Brain pericyte (primary cell): ENCODE measurements around the gene C12orf60.

Experiments used
- DNase-seq: peaks from one replicate; pipeline ENCODE4 v3.0.0-alpha.2; 2012; ENCODE audit warnings: low read depth, low spot score

Gene C12orf60

DNA sequence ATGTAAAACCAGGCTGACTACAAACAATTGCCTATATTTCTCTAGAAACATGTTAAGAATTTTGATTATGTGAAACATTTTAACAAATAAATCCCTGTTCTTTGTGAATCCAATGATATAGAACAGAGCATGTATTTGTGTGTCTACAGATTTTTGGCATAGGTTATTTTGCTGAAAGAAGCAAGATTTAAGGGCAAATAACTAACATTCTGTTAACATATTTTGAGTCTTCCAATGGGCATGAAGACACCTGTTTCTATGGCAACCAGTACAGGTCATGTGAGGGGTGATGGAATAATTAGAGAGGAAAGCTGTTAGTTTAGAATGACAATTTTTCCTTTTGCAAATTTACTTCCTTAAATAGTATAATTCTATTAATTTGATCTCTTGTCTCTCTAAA is 31.0 kb downstream of the C12orf60 start:
- DNase-seq = no peak

DNA sequence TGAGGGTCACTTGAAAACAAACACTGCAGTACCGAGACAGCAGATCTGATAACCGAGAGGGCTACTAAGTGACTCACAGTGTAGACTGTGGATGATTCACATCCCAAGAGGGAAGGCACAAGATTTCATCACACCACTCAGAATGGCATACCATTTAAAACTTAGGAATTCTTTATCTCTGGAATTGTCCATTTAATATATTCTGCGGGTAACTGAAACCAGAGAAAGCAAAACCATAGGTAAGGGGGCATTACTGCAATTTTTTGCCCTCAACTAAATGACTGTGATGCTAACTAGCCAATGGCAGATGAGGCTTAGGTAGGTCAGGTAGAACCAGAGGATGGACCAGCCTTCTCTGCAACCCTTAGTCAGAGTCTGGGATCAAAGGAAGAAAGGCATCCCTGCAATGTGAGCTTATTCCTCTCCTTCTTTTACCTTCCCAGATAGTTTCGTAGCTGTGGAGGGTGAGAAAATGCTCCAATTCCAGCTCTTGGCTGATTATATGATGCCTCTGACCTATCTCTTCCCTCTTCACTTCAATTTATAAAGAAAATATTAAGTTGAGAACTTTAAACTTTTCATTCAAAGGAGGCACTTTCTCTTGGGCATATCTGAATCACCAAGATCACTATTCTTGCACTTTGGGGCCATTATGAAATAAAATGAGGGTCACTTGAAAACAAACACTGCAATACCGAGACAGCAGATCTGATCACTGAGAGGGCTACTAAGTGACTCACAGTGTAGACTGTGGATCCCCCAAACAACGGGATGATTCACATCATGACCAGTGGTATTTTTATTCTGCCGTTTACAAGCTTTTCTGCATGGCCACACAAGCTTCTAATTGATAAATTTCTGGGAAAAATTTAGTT is 33.1 kb downstream of the C12orf60 start:
- no peak for DNase-seq

DNA sequence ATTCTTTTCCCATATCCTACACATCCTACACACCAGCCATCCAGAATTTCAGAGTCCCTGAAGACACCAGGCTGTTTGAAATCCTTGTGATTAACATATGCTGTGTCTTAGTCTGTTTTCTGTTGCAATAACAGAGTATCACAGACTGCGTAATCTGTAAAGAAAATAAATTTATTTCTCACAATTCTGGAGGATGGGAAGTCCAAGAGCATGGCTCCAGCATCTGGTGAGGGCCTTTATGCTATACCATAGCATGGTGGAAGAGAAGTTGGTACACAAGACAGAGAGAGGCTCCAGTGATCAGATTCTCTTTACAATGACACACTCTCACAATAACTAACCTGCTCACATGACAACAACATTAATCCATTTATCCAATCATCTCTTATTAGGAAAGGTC is 35.8 kb downstream of the C12orf60 start:
- DNase-seq = no peak

DNA sequence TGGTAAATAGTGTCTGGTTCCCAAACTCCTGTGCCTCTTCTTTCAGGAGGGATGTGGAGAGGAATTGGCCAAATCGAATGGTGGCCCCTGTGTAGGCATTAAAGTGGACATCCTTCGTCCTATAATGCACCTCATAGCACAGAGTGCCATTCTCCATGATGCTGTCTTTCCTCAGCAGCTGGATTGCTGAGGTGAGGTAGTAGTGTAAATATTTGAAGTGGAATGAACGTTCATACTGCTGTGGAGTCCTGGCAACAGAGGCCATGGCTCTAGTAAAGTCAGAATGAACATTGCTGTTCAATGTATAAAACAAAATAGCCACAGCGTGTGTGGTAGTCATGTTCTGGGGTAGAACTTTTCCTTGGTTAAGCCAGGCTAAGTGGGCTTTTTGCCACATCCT is 37.1 kb downstream of the C12orf60 start:
- DNase-seq = no peak

DNA sequence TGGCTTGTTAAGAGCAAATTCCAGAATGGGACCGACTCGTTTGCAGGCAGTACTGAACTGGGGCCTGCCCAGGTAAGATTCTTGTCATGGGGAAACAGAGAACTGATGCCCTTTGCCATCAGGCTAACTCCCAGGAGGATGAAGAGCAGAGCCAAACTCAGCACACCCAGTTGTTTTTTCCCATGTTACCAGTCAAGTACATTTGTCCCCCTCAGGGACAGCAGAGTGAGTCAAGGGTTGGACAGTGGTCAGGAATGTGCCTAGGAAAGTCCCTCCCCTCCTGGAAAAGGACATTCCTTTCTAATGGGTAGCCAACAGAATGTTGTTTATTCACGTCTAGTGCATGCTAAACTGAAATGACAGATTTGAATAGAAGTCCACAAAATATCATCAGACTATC is 38.3 kb downstream of the C12orf60 start:
- no peak for DNase-seq

DNA sequence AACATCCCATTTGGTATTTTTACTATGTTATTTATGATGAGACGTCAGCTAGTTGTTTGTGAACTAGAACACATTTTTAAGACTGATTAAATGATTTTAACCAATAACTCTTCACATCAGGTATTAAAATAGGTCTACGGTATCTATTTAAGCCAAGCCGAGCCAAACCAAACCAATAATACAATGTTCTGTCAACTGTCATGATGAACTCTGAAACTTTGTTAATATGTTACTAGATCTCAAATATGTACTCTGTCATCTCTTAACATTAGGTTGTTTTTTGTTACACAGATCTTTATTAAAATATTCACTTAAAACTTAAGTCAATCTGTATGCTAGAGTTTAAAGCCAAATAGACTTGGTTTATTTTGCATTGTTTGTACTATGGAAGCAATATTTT is 38.8 kb downstream of the C12orf60 start:
- no peak for DNase-seq

DNA sequence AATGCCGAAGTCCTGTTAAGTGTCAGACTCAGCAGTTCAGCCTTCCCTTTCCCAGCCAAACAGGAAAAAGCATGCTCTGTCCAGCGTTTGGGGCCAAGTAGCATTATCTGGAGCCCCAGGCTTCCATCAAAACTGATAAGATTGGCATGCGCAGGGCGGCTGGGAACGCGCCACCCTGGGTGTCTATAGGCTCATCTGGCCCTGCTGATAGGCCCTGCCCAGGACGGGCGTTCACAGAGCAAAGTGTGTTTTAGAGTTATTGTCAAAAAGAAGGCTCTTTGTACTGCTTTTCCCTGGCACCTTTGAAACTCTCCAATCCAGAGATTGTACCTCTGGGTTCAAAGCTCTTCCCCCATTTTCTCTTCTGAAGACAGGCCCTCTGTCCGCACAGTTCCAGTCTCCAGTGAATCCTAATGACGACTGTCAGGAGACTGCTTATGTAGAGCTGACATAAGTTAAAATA is 40.0 kb downstream of the C12orf60 start, which contains the start of gene ART4:
Gene ART4 (minus strand): TSS at position 102 of the 463 bp plus-strand sequence. CDS start 413 bp downstream, outside the sequence.
- DNase-seq = no peak

DNA sequence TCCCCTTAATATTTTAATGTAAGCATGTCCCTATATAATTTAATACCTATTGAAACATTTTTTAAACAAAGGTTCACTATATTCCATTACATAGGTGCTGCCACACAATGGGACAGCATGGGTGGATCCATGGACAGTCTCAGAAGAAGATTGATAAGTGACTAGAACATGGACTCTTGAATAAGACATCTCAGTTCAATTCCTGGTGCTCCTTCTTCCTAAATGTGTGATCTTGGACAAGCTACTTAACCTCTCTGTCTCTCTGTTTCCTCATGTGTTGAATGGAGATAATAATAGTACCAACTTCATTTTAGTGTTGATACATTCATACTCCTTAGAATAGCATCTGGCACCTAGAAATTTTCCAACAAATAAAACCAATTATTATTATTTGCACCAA is 40.9 kb downstream of the C12orf60 start:
- no peak for DNase-seq

DNA sequence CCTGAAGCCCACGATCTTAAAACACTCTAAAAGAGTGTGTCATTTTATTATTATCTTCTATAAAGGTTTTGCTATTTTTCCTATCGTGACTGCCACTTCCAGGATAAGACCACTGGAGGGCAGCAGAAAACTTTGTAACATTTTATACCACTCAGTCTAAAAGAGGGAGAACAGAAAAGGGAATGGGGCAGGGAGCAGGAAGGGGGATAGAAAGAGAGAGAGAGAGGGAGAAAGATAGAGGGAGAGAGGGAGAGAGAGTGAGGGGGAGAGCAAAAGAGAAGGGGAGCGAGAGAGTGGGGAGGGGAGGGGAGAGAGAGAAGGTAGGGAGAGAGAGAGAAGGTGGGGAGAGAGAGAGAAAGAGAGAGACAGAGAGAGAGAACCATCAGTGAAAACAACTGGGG is 41.9 kb downstream of the C12orf60 start:
- DNase-seq = no peak

DNA sequence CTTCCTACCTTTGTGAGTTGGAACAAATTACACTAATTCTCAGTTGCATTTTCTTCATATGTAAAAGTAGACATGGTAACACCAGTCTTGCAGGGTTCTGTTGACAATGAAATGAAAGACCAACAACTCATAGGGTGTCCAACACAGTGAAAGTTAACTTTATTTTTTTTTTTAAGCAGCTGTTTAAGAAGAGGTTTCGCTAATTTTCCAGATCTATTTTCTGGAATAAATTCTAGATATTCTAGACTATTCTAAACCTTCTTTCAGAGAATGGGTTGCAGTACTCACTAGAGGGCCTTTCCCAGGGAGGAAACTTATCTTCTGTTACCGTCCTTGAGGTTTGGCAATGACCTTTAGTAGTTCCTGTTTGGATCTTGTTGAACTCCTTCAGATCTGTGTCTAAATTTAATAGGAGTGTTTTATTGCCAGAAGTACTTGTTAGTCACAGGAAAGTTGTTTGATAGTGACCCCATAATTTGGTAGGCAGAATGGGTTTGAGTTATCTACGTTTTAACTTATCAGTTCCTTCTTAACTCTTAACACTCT is 42.6 kb downstream of the C12orf60 start:
- no peak for DNase-seq

DNA sequence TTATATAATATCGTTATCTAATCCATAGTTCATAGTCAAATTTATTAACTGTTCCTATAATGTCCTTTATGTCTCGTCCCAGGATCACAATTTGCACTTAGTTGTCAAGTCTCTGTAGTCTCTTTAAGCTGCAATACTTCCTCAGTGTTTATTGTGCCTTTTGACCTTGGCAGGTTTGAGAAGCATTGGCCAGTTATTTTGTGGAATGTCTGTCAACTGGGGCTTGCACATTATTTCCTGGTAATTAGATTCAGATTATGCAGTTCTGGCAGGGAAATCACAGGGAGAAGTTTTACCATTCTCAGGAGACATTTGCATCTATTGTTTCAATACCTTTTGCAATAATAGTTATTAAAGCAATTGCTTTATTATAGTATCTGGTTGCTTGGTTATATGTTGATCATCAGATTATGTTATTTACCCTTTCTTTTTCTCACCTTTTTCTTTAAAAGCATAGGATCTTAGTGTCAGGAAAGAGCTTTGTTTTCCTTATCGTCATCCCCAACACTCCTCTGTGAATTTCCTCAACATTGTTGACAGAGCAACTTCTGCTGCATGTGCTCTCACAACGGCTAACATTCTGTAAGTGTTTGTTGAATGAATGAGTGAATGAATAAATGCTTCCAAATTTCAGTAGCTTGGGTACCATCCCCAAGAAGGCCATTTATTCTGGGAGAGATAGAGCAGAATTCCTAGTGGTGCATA is 43.6 kb downstream of the C12orf60 start:
- DNase-seq = no peak

DNA sequence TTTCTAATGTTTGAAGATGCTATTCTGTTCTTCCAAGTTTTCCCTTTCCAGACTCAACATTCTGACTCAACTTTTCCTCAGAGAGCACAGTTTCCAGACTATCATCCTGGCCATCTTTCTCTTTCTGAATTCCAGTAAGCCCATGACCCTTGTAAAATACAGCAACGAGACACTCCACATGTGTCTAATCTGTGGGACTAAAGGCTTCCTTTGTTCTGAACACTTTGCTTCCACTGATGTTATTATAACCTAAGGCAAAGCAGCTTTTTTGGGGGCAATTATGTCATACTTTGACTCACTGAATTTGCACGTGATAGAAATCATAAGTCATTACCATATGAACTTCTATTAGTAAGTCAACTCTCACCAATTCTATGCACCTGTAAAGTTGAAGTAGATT is 46.2 kb downstream of the C12orf60 start:
- DNase-seq = no peak

DNA sequence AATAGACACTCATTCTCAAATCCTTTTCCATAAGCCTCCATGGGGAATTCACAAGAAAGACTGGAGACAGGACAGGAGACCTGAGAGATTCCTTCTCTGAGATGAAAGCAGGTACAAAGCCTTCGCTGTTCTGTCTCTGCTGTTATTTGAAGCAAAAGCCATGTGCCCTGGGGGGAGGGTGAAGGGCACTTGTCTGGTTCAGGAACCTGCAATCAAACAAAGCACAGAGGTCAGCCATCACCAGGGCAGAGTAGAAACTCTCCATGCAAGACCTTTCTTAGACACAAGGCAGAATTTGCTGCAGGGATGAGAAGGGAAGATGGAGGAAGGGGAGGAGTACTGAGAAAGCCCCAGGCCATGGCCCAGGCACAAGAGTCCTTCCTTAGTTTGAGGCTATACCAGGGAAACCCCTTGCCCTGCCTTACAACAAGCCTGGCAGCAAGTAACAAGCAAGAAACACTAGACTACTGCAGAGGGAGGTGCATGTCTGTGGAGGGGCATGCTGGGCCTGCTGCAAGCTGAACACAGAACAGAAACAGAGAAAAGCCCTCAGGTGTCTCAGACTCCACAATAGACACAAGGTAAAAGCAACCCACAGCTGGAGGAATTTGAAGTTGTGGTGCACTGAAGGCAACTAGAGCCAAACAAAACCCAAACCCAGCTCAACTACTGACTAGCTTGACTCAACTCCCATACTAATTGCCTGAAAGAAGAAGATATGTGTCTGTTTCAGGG is 47.6 kb downstream of the C12orf60 start:
- no peak for DNase-seq

DNA sequence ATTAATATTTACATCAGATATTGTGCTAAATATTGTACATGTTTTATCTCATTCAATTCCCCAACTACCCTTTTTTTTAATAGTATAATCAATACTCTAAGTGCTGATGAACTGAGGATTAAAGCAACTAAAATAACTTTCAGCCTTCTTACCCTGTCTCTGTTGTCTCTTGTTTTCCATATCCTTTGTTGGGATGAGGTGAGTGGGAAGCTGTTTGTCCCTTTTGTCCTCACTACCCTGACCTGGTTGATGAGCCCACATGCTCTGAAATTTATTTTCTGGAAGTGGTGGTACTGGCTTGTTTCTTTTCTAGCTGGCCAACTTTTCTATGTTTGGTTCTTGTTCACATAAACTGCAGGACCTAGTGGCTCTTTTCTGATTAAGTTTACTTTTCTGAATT is 49.4 kb downstream of the C12orf60 start:
- DNase-seq = no peak

DNA sequence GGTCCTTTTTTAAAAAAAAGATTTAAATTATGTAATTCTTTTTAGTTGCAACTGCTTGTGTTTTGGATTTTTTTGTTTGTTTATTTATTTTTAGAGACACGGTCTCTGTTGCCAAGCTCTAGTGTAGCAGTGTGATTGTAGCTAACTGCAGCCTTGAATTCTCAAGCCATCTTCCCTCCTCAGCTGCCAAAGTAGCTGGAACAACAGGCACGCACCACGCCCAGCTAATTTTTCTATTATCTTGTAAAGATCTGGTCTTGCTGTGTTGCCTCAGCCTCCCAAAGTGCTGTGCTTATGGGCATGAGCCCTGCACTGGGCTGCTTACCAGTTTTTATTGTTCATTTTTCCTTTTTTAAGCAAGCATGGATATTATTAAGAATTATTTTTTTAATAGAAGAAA is 50.5 kb downstream of the C12orf60 start:
- no peak for DNase-seq

DNA sequence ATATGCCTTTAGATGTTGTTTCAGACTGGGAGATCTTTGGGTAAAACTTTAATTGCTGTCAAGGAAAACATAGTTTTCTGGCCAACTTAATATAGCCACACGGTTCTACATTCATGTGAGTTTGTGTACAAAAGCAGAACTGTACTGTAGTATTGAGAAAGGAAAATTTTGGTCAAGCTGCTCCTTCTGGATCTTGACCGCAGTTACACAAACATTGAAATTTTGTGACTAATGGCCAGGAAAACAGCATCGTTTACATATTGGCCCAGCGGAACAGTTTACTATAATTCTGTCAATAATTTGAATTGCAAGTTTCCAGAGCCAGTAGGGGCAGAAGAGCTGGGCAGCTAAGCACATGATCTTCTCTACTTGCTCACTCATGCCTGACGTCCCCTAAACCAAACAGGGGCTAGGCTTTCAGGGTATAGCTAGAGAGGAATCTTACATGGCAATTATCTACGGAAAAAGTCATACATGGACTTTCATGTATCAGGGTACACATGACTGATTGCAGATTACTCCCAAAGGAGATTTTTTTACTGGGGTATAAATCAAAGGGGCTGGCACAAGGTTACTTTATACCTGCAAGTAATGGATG is 51.2 kb downstream of the C12orf60 start:
- no peak for DNase-seq

DNA sequence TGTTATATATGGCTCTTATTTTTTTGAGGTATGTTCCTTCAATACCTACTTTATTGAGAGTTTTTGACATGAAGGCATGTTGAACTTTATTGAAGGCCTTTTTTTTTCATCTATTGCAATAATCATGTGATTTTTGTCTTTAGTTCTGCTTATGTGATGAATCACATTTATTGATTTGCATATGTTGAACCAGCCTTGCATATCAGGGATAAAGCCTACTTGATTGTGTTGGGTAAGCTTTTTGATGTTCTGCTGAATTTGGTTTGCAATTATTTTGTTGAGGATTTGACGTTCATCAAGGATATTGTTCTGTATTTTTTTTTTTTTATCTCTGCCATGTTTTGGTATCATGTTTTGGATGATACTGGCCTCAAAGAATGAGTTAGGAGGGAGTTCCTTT is 55.0 kb downstream of the C12orf60 start:
- DNase-seq = no peak

DNA sequence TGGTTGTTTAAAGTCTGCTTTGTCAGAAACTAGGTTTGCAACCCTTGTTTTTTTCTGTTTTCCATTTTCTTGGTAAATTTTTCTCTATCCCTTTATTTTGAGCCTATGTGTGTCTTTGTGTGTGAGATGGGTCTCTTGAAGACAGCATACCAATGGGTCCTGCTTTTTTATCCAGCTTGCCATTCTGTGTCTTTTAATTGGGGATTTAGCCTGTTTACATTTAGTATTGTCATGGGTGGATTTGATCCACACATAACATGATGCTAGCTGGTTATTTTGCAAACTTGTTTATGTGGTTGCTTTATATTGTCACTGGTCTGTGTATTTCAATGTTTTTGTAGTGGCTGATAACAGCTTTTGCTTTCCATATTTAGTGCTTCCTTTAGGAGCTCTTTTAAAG is 57.0 kb downstream of the C12orf60 start:
- DNase-seq = no peak

DNA sequence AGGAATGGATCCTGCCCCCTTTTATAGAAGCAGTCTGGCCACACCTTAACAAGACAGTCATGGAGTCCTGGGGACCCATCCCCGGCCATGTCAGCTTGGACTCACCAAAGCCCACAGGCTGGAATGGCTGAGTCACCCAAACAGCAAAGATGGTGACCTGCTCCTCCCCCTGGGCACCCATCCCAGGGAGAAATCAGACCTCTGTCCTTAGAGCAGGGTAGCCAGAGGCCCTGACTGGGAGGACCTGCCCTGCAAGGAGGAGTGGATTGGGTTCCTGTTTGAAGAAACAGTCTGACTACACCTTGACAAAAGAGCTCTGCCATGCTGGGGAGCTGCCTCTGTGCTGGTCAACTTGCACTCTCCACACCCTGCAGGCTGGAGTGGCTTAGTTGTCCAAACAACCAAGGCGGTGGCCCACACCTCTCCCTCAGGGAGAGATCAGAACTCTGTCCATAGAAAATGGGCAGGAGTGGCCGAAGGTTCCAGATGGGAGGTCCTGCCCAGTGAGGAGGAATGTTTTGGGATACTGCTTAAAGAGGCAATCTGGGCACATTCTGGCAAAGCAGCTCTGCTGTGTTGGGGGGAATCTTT is 65.5 kb downstream of the C12orf60 start:
- no peak for DNase-seq

DNA sequence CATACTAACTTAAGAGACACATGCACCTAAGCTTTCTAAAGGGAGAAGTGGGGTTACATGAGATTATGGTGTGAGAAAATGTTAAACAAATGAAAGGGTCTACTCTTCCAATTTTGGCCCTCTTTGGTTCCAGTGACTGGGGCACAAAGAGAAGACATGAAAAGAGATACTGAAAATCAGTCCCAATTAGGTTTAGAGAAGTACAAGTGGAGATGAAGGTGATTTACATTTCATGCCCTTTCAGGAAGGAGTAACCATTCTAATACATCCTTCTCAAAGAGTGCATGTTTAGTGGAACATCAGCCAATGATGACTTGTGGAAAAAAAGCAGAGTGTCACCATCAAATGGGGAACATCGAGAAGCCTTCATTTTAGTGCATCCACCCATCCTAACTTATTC is 67.8 kb downstream of the C12orf60 start:
- no peak for DNase-seq

DNA sequence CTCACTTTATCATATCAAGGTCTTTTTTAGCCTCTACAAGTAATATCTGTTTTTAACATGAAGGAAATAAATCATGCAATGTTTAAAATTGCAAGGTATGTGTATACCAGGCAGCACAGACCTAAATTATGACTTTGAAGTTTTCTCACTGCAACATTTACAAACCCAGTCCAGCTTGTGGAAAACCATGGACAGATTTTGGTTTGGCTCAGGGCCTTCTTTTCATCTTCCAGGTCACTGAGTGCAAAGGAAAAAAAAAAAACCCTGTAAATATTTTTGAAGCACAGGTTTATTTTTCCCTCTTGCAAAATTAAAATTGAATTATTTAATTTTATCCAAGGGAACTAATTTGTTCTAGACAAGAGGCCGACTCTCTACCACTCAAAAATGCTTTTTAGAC is 68.4 kb downstream of the C12orf60 start:
- no peak for DNase-seq
